ENCODE results near the gene CDK17. TPM values are rescaled to one million over a fixed set of nuclear protein-coding genes. Genes with fewer than 3 reads are reported as not detected.

The CDK17 gene
- total RNA-seq, 4 donors from 2014 or later = 65.1 to 89.4 (median 71.2) TPM

GRCh38 chr12:96249196-96250118, 150.8 kb downstream of the CDK17 start:
- Histone ChIP-seq H3K36me3 (peaks cover 0 to 72% (median 7%) of the 10 kb centered on the region in 3 donors), H3K4me1 (peaks cover 0 to 14% (median 0%) of the 10 kb centered on the region in 4 donors), H3K27ac (peak overlapping the region in 2 of 4 donors; percentile 53 to 55), H3K4me3 (no peak overlapping the region), H3K27me3 (no peaks in the 10 kb centered on the region), H3K9me3 (no peaks in the 10 kb centered on the region)
- WGBS, 2 donors = 76% methylated on average over 12 to 16 of the region's 16 CpGs
- DNase-seq (ENCODE audit: low spot score in 2 of 2) = no peak
- TF ChIP-seq POLR2A (IDR thresholded peaks at IDR 0.05) (no peak), EP300 (IDR thresholded peaks at IDR 0.05) (peak in 1 of 2 donors; percentile 9)

GRCh38 chr12:96248136-96248931, 151.9 kb downstream of the CDK17 start:
- 81 to 90% methylated on average over 17 of the region's 17 CpGs for WGBS, 2 donors
- no peak overlapping the region for H3K4me3 ChIP-seq
- no peaks in the 10 kb centered on the region for H3K9me3 ChIP-seq
- no peak overlapping the region for H3K27ac ChIP-seq
- no peak for TF ChIP-seq POLR2A (IDR thresholded peaks at IDR 0.05)
- peaks cover 0 to 12% (median 0%) of the 10 kb centered on the region in 4 donors for H3K4me1 ChIP-seq
- H3K27me3 ChIP-seq = no peaks in the 10 kb centered on the region
- DNase-seq (ENCODE audit: low spot score in 2 of 2) = no peak
- peaks cover 0 to 67% (median 7%) of the 10 kb centered on the region in 3 donors for H3K36me3 ChIP-seq

GRCh38 chr12:96247563-96247962, 152.7 kb downstream of the CDK17 start:
- Histone ChIP-seq H3K36me3 (peaks cover 0 to 61% (median 7%) of the 10 kb centered on the region in 3 donors), H3K27me3 (no peaks in the 10 kb centered on the region), H3K9me3 (no peaks in the 10 kb centered on the region), H3K27ac (no peak overlapping the region), H3K4me3 (no peak overlapping the region), H3K4me1 (peaks cover 0 to 12% (median 0%) of the 10 kb centered on the region in 4 donors)
- TF ChIP-seq EP300 (IDR thresholded peaks at IDR 0.05) = no peak
- TF ChIP-seq POLR2A (IDR thresholded peaks at IDR 0.05) = no peak
- no peak for TF ChIP-seq CTCF (IDR thresholded peaks at IDR 0.05)
- DNase-seq (ENCODE audit: low spot score in 2 of 2) = no peak
- WGBS, 2 donors = 90 to 93% methylated on average over 13 of the region's 13 CpGs

GRCh38 chr12:96246926-96247505, 153.2 kb downstream of the CDK17 start:
- Histone ChIP-seq H3K9me3 (no peaks in the 10 kb centered on the region), H3K27me3 (no peaks in the 10 kb centered on the region), H3K27ac (no peak overlapping the region), H3K4me3 (no peak overlapping the region), H3K36me3 (peaks cover 0 to 56% (median 7%) of the 10 kb centered on the region in 3 donors), H3K4me1 (peaks cover 0 to 17% (median 0%) of the 10 kb centered on the region in 4 donors)
- TF ChIP-seq POLR2A (IDR thresholded peaks at IDR 0.05) = no peak
- TF ChIP-seq EP300 (IDR thresholded peaks at IDR 0.05) = no peak
- TF ChIP-seq CTCF (IDR thresholded peaks at IDR 0.05) = no peak
- DNase-seq (ENCODE audit: low spot score in 2 of 2) = no peak
- WGBS, 2 donors = 93 to 95% methylated on average over 36 of the region's 36 CpGs

GRCh38 chr12:96244826-96245225, 155.4 kb downstream of the CDK17 start:
- H3K4me3 ChIP-seq = no peak overlapping the region
- no peaks in the 10 kb centered on the region for H3K9me3 ChIP-seq
- peaks cover 0 to 34% (median 7%) of the 10 kb centered on the region in 3 donors for H3K36me3 ChIP-seq
- no peaks in the 10 kb centered on the region for H3K27me3 ChIP-seq
- no peak for DNase-seq (ENCODE audit: low spot score in 2 of 2)
- H3K27ac ChIP-seq = no peak overlapping the region
- TF ChIP-seq EP300 (IDR thresholded peaks at IDR 0.05) = no peak
- TF ChIP-seq CTCF (IDR thresholded peaks at IDR 0.05) = no peak
- no peak for TF ChIP-seq POLR2A (IDR thresholded peaks at IDR 0.05)
- peaks cover 0 to 25% (median 0%) of the 10 kb centered on the region in 4 donors for H3K4me1 ChIP-seq
- WGBS, 2 donors = 80 to 82% methylated on average over 13 of the region's 13 CpGs

All from tibial nerve (tissue), 4 donors.